ENCODE data around the gene CCDC171. TPM values are rescaled to one million over a fixed set of nuclear protein-coding genes. Genes with fewer than 3 reads are reported as not detected.
A peak's percentile ranks its signal among the peaks of the same experiment; 100 is the strongest.

Gene CCDC171
- total RNA-seq, 1 donor: 5.8 TPM

GRCh38 chr9:15642369-15642962 is 89.6 kb downstream of the CCDC171 start:
- Histone ChIP-seq H3K4me3 (ENCODE audit: insufficient read depth, low read length) (no peak overlapping the region), H3K36me3 (ENCODE audit: insufficient read depth, low read length) (no peaks in the 10 kb centered on the region), H3K4me1 (ENCODE audit: insufficient read depth, low read length) (no peaks in the 10 kb centered on the region), H4K20me1 (ENCODE audit: insufficient read depth, low read length) (no peaks in the 10 kb centered on the region), H3K27me3 (ENCODE audit: insufficient read depth, low read length) (no peaks in the 10 kb centered on the region), H3K27ac (ENCODE audit: low read depth, low read length) (no peak overlapping the region), H3K4me2 (ENCODE audit: insufficient read depth, low read length) (no peak overlapping the region), H3K9me3 (ENCODE audit: low read depth, low read length) (no peaks in the 10 kb centered on the region), H2AFZ (ENCODE audit: low read length) (no peak overlapping the region), H3K79me2 (ENCODE audit: insufficient read depth, low read length) (no peaks in the 10 kb centered on the region)
- DNase-seq (ENCODE audit: insufficient read length, low spot score, missing footprints): peak; percentile 82
- TF ChIP-seq, protein P1, sequence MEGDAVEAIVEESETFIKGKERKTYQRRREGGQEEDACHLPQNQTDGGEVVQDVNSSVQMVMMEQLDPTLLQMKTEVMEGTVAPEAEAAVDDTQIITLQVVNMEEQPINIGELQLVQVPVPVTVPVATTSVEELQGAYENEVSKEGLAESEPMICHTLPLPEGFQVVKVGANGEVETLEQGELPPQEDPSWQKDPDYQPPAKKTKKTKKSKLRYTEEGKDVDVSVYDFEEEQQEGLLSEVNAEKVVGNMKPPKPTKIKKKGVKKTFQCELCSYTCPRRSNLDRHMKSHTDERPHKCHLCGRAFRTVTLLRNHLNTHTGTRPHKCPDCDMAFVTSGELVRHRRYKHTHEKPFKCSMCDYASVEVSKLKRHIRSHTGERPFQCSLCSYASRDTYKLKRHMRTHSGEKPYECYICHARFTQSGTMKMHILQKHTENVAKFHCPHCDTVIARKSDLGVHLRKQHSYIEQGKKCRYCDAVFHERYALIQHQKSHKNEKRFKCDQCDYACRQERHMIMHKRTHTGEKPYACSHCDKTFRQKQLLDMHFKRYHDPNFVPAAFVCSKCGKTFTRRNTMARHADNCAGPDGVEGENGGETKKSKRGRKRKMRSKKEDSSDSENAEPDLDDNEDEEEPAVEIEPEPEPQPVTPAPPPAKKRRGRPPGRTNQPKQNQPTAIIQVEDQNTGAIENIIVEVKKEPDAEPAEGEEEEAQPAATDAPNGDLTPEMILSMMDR (IDR thresholded peaks at IDR 0.05; ENCODE audit: extremely low read depth, low read depth, low read length): peak; percentile 54

GRCh38 chr9:15670246-15670645 is 117.4 kb downstream of the CCDC171 start:
- DNase-seq (ENCODE audit: insufficient read length, low spot score, missing footprints): no peak
- Histone ChIP-seq H3K27ac (ENCODE audit: low read depth, low read length) (no peak overlapping the region), H3K79me2 (ENCODE audit: insufficient read depth, low read length) (no peaks in the 10 kb centered on the region), H3K36me3 (ENCODE audit: insufficient read depth, low read length) (no peaks in the 10 kb centered on the region), H4K20me1 (ENCODE audit: insufficient read depth, low read length) (no peaks in the 10 kb centered on the region), H3K4me3 (ENCODE audit: insufficient read depth, low read length) (no peak overlapping the region), H3K4me2 (ENCODE audit: insufficient read depth, low read length) (no peak overlapping the region), H2AFZ (ENCODE audit: low read length) (no peak overlapping the region), H3K9me3 (ENCODE audit: low read depth, low read length) (no peaks in the 10 kb centered on the region), H3K4me1 (ENCODE audit: insufficient read depth, low read length) (no peaks in the 10 kb centered on the region), H3K27me3 (ENCODE audit: insufficient read depth, low read length) (no peaks in the 10 kb centered on the region)
- TF ChIP-seq, protein P1 (IDR thresholded peaks at IDR 0.05; ENCODE audit: extremely low read depth, low read depth, low read length): no peak

DNA sequence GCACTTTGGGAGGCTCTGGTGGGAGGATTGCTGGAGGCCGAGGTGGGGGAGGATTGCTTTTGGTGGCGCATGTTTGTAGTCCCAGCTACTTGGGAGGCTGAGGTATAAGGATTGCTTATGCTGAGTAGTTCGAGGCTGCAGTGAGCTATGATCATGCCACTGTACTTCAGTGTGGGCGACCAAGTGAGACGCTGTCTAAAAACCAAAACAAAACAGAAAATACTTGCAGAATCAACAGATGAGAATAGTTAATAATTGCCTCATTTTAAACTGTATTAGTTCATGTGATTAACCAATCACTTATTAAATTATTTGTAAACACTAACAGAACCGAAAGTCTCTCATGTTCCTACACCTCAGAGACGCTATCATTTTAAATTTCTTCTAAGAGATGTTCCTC is 118.1 kb downstream of the CCDC171 start:
- H3K79me2 ChIP-seq (ENCODE audit: insufficient read depth, low read length): no peaks in the 10 kb centered on the region
- DNase-seq (ENCODE audit: insufficient read length, low spot score, missing footprints): no peak
- H3K4me2 ChIP-seq (ENCODE audit: insufficient read depth, low read length): no peak overlapping the region
- H4K20me1 ChIP-seq (ENCODE audit: insufficient read depth, low read length): no peaks in the 10 kb centered on the region
- no peak overlapping the region for H2AFZ ChIP-seq (ENCODE audit: low read length)
- H3K4me1 ChIP-seq (ENCODE audit: insufficient read depth, low read length): no peaks in the 10 kb centered on the region
- TF ChIP-seq, protein P1 (IDR thresholded peaks at IDR 0.05; ENCODE audit: extremely low read depth, low read depth, low read length): no peak
- H3K4me3 ChIP-seq (ENCODE audit: insufficient read depth, low read length): no peak overlapping the region
- H3K9me3 ChIP-seq (ENCODE audit: low read depth, low read length): no peaks in the 10 kb centered on the region
- no peaks in the 10 kb centered on the region for H3K36me3 ChIP-seq (ENCODE audit: insufficient read depth, low read length)
- H3K27ac ChIP-seq (ENCODE audit: low read depth, low read length): no peak overlapping the region
- H3K27me3 ChIP-seq (ENCODE audit: insufficient read depth, low read length): no peaks in the 10 kb centered on the region

- H3K36me3 ChIP-seq (ENCODE audit: insufficient read depth, low read length): no peaks in the 10 kb centered on the region
- no peak overlapping the region for H2AFZ ChIP-seq (ENCODE audit: low read length)
- H3K79me2 ChIP-seq (ENCODE audit: insufficient read depth, low read length): no peaks in the 10 kb centered on the region
- no peak overlapping the region for H3K4me3 ChIP-seq (ENCODE audit: insufficient read depth, low read length)
- TF ChIP-seq, protein P1 (IDR thresholded peaks at IDR 0.05; ENCODE audit: extremely low read depth, low read depth, low read length): no peak
- no peaks in the 10 kb centered on the region for H4K20me1 ChIP-seq (ENCODE audit: insufficient read depth, low read length)
- H3K27ac ChIP-seq (ENCODE audit: low read depth, low read length): no peak overlapping the region
- no peaks in the 10 kb centered on the region for H3K9me3 ChIP-seq (ENCODE audit: low read depth, low read length)
- no peak for DNase-seq (ENCODE audit: insufficient read length, low spot score, missing footprints)
- no peak overlapping the region for H3K4me2 ChIP-seq (ENCODE audit: insufficient read depth, low read length)
- H3K4me1 ChIP-seq (ENCODE audit: insufficient read depth, low read length): peaks cover 9% of the 10 kb centered on the region
- H3K27me3 ChIP-seq (ENCODE audit: insufficient read depth, low read length): no peaks in the 10 kb centered on the region
These were observed 140.9 kb downstream of the CCDC171 start for GRCh38 chr9:15693701-15694100.

Measured in osteoblast (primary cell).